Keratinocyte (primary cell): ENCODE measurements around the gene ABCB11. TPM values are rescaled to one million over a fixed set of nuclear protein-coding genes. Genes with fewer than 3 reads are reported as not detected.

Experiments used
- DNase-seq: peaks from one replicate; pipeline ENCODE4 v3.0.0-alpha.2; 2011; ENCODE audit warnings: low read depth, missing footprints, low spot score
- FAIRE-seq: peaks from 2 replicates; lab custom pipeline; 2011; peaks lifted over from hg19 to GRCh38; lab: Jason Lieb, UNC
- H2AFZ ChIP-seq: 2 replicates; pipeline ENCODE4 v1.6.0; 2012; ENCODE audit warnings: low read length, control low read depth, inconsistent platforms; ENCODE audit not compliant: control insufficient read depth
- H3K27ac ChIP-seq: 2 replicates; pipeline ENCODE4 v1.5.1; 2011; ENCODE audit warnings: low read length; ENCODE audit not compliant: control insufficient read depth, insufficient read depth
- H3K27me3 ChIP-seq: 3 replicates; pipeline ENCODE4 v1.6.0; 2011; ENCODE audit warnings: low read length; ENCODE audit not compliant: control insufficient read depth, insufficient read depth; ENCODE audit errors: extremely low read depth
- H3K36me3 ChIP-seq, 2 experiments: 2 replicates in 1 of 2; 3 replicates in 1 of 2; pipeline ENCODE4 v1.5.1; 2011; ENCODE audit warnings: low read length in 2 of 2, mild to moderate bottlenecking in 1 of 2; ENCODE audit not compliant: control insufficient read depth in 2 of 2, insufficient read depth in 2 of 2; ENCODE audit errors: extremely low read depth in 1 of 2
- H3K4me1 ChIP-seq: 3 replicates; pipeline ENCODE4 v1.5.1; 2011; ENCODE audit warnings: low read length; ENCODE audit not compliant: control insufficient read depth, insufficient read depth; ENCODE audit errors: extremely low read depth
- H3K4me2 ChIP-seq: 3 replicates; pipeline ENCODE4 v1.6.0; 2011; ENCODE audit warnings: low read depth, low read length; ENCODE audit not compliant: control insufficient read depth, insufficient read depth; ENCODE audit errors: extremely low read depth
- H3K4me3 ChIP-seq, 3 experiments: fragments of 200-600 bp in 1 of 3; sonication (generic) in 1 of 3; 2 replicates in 2 of 3; 3 replicates in 1 of 3; pipeline ENCODE4 v1.5.1; 2011 to 2016; ENCODE audit warnings: low read length in 3 of 3, mild to moderate bottlenecking in 3 of 3, control low read depth in 2 of 3, inconsistent platforms in 1 of 3, low read depth in 1 of 3, mixed read lengths in 1 of 3, mixed run types in 1 of 3, moderate library complexity in 1 of 3; ENCODE audit not compliant: control insufficient read depth in 2 of 3, insufficient read depth in 2 of 3; ENCODE audit errors: extremely low read depth in 1 of 3
- H3K79me2 ChIP-seq: 2 replicates; pipeline ENCODE4 v1.6.0; 2012; ENCODE audit warnings: low read length; ENCODE audit not compliant: control insufficient read depth, insufficient read depth
- H3K9ac ChIP-seq: 3 replicates; pipeline ENCODE4 v1.6.0; 2011; ENCODE audit warnings: low read length; ENCODE audit not compliant: control insufficient read depth, insufficient read depth; ENCODE audit errors: extremely low read depth
- H3K9me1 ChIP-seq: 3 replicates; pipeline ENCODE4 v1.6.0; 2011; ENCODE audit warnings: low read length; ENCODE audit not compliant: control insufficient read depth, insufficient read depth; ENCODE audit errors: extremely low read depth
- H3K9me3 ChIP-seq: 2 replicates; pipeline ENCODE4 v1.5.1; 2012; ENCODE audit warnings: low read depth, low read length; ENCODE audit not compliant: control insufficient read depth
- H4K20me1 ChIP-seq: 3 replicates; pipeline ENCODE4 v1.6.0; 2011; ENCODE audit warnings: low read length; ENCODE audit not compliant: control insufficient read depth, insufficient read depth; ENCODE audit errors: extremely low read depth
- CTCF ChIP-seq, 3 experiments: IDR thresholded peaks in 1 of 3; conservative IDR thresholded peaks in 1 of 3; optimal IDR thresholded peaks in 1 of 3; 2 replicates in 2 of 3; 3 replicates in 1 of 3; pipeline versions ENCODE3 to v1.5.1; 2011; ENCODE audit warnings: low read length in 3 of 3, mild to moderate bottlenecking in 3 of 3, moderate library complexity in 2 of 3, control low read depth in 1 of 3, inconsistent platforms in 1 of 3; ENCODE audit not compliant: insufficient read depth in 2 of 3; ENCODE audit errors: extremely low read depth in 1 of 3
- EZH2 ChIP-seq: IDR thresholded peaks from one replicate; pipeline ENCODE4 v1.6.1; 2012; ENCODE audit warnings: inconsistent platforms, mild to moderate bottlenecking, low read length, moderate library complexity
- dilution Hi-C: fragments of 300-500 bp; cut with MboI; formaldehyde crosslinking; loops from one replicate; pipeline ENCODE4 v1.7.0; 2020; ENCODE audit warnings: low sequenced_read_pairs; ENCODE audit not compliant: extremely low pct_ligation_motif_present
- polyA plus RNA-seq, 5 experiments: library from polyadenylated mRNA; depleted of rRNA in 3 of 5; stranded (reverse) in 3 of 5; stranded (forward) in 1 of 5; unstranded in 1 of 5; fragments of >200 nt; gene quantifications; 1 replicate in 1 of 5; 2 replicates in 3 of 5; 3 replicates in 1 of 5; pipeline versions ENCODE4 v1.2.1 to v1.2.3, GENCODE V29; 2011 to 2012; ENCODE audit warnings: missing spikeins in 2 of 5, low read depth in 1 of 5, low replicate concordance in 1 of 5

The ABCB11 gene
- polyA plus RNA-seq, 1 donor (not counting 4 experiments of a cell fraction or from before 2014, with no cell fraction given): 0.03 TPM

DNA sequence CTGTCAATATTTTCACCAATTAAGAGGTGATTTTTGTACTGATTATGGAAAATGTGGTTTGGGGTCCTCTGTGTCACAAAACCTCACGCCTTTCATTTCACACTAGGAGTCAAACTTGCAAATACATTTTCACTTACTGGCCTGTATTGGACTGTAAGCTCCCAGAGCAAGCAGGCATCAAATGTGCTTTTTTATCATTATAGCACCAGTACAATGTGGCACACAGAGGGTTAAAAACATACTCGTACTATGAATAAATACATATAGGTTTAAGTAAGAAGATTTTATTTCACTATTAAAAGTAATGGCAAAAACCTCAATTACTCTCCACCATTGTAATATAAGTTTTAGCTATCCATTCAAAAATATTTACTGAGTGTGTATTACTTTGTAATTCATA is 56.7 kb downstream of the ABCB11 start:
- no peak overlapping the region for H3K4me3 ChIP-seq
- FAIRE-seq: no peak
- no peaks in the 10 kb centered on the region for H3K9me3 ChIP-seq
- H3K4me2 ChIP-seq: no peak overlapping the region
- no peaks in the 10 kb centered on the region for H4K20me1 ChIP-seq
- no peak for TF ChIP-seq EZH2
- no peaks in the 10 kb centered on the region for H3K9me1 ChIP-seq
- no peak overlapping the region for H3K27ac ChIP-seq
- no peak for DNase-seq
- no peaks in the 10 kb centered on the region for H3K79me2 ChIP-seq
- no peaks in the 10 kb centered on the region for H3K36me3 ChIP-seq
- H3K9ac ChIP-seq: no peak overlapping the region
- H2AFZ ChIP-seq: no peak overlapping the region
- no peaks in the 10 kb centered on the region for H3K4me1 ChIP-seq
- dilution Hi-C loops: no loop called here
- H3K27me3 ChIP-seq: no peaks in the 10 kb centered on the region

GRCh38 chr2:168971261-168971660 is 59.9 kb downstream of the ABCB11 start:
- Histone ChIP-seq H3K4me1 (no peaks in the 10 kb centered on the region), H3K27me3 (no peaks in the 10 kb centered on the region), H4K20me1 (no peaks in the 10 kb centered on the region), H3K4me3 (no peak overlapping the region), H3K9me3 (no peaks in the 10 kb centered on the region), H3K4me2 (no peak overlapping the region), H3K36me3 (no peaks in the 10 kb centered on the region), H3K27ac (no peak overlapping the region), H3K9ac (no peak overlapping the region), H3K79me2 (no peaks in the 10 kb centered on the region), H3K9me1 (no peaks in the 10 kb centered on the region), H2AFZ (no peak overlapping the region)
- dilution Hi-C loops: no loop called here
- no peak for TF ChIP-seq CTCF (optimal IDR thresholded peaks at IDR 0.05 in 1 of 3, IDR thresholded peaks at IDR 0.05 in 1 of 3, conservative IDR thresholded peaks at IDR 0.05 in 1 of 3; ENCODE audit: extremely low read depth in 1 of 3, insufficient read depth in 2 of 3, low read length in 3 of 3)
- TF ChIP-seq EZH2: no peak
- FAIRE-seq: no peak
- DNase-seq: no peak

GRCh38 chr2:168970711-168971233 is 60.4 kb downstream of the ABCB11 start:
- TF ChIP-seq CTCF (optimal IDR thresholded peaks at IDR 0.05 in 1 of 3, IDR thresholded peaks at IDR 0.05 in 1 of 3, conservative IDR thresholded peaks at IDR 0.05 in 1 of 3; ENCODE audit: extremely low read depth in 1 of 3, insufficient read depth in 2 of 3, low read length in 3 of 3): no peak
- no peak for TF ChIP-seq EZH2
- Histone ChIP-seq H3K9me3 (no peaks in the 10 kb centered on the region), H3K9ac (no peak overlapping the region), H4K20me1 (no peaks in the 10 kb centered on the region), H2AFZ (no peak overlapping the region), H3K9me1 (no peaks in the 10 kb centered on the region), H3K27ac (no peak overlapping the region), H3K79me2 (no peaks in the 10 kb centered on the region), H3K36me3 (no peaks in the 10 kb centered on the region), H3K4me3 (no peak overlapping the region), H3K4me1 (no peaks in the 10 kb centered on the region), H3K4me2 (no peak overlapping the region), H3K27me3 (no peaks in the 10 kb centered on the region)
- FAIRE-seq (no peak), DNase-seq (no peak)
- dilution Hi-C loops: no loop called here
